Astrocyte (in vitro differentiated cells and primary cell): ENCODE data around the gene GAB1. TPM values are rescaled to one million over a fixed set of nuclear protein-coding genes. Genes with fewer than 3 reads are reported as not detected.

Experiments
- DNase-seq: peaks from one replicate; pipeline ENCODE4 v3.0.0-alpha.2; 2010; ENCODE audit warnings: low read depth
- FAIRE-seq: peaks from 2 replicates; lab custom pipeline; 2011; peaks lifted over from hg19 to GRCh38; lab: Jason Lieb, UNC
- H2AFZ ChIP-seq: 2 replicates; pipeline ENCODE4 v1.6.0; 2012; ENCODE audit warnings: low read depth, low read length, inconsistent platforms
- H3K27ac ChIP-seq: 2 replicates; pipeline ENCODE4 v1.5.1; 2011; ENCODE audit warnings: low read depth, low read length, inconsistent platforms
- H3K27me3 ChIP-seq: 2 replicates; pipeline ENCODE4 v1.6.0; 2011; ENCODE audit warnings: low read length, inconsistent platforms; ENCODE audit not compliant: insufficient read depth
- H3K36me3 ChIP-seq: 2 replicates; pipeline ENCODE4 v1.5.1; 2011; ENCODE audit warnings: low read length, inconsistent platforms; ENCODE audit not compliant: insufficient read depth
- H3K4me1 ChIP-seq: 2 replicates; pipeline ENCODE4 v1.5.1; 2011; ENCODE audit warnings: low read length, inconsistent platforms; ENCODE audit not compliant: insufficient read depth
- H3K4me2 ChIP-seq: 2 replicates; pipeline ENCODE4 v1.6.0; 2012; ENCODE audit warnings: low read length, inconsistent platforms
- H3K4me3 ChIP-seq: 2 replicates; pipeline ENCODE4 v1.5.1; 2011; ENCODE audit warnings: low read depth, mild to moderate bottlenecking, low read length, inconsistent platforms; ENCODE audit not compliant: insufficient read depth
- H3K79me2 ChIP-seq: 2 replicates; pipeline ENCODE4 v1.6.0; 2012; ENCODE audit warnings: mild to moderate bottlenecking, low read length, inconsistent platforms; ENCODE audit not compliant: insufficient read depth
- H3K9ac ChIP-seq: 2 replicates; pipeline ENCODE4 v1.6.0; 2012; ENCODE audit warnings: mild to moderate bottlenecking, low read length, inconsistent platforms
- H3K9me3 ChIP-seq: 2 replicates; pipeline ENCODE4 v1.5.1; 2012; ENCODE audit warnings: low read depth, mild to moderate bottlenecking, low read length, inconsistent platforms; ENCODE audit not compliant: insufficient read depth
- H4K20me1 ChIP-seq: 2 replicates; pipeline ENCODE4 v1.6.0; 2012; ENCODE audit warnings: low read length, inconsistent platforms; ENCODE audit not compliant: insufficient read depth
- H3K27ac Mint-ChIP-seq: one replicate; pipeline ENCODE4 v1.8.0; 2021; ENCODE audit warnings: mild to moderate bottlenecking, mixed read lengths; ENCODE audit not compliant: unreplicated experiment
- H3K27me3 Mint-ChIP-seq: one replicate; pipeline ENCODE4 v1.8.0; 2021; ENCODE audit warnings: low read depth, mixed read lengths; ENCODE audit not compliant: unreplicated experiment
- H3K36me3 Mint-ChIP-seq: one replicate; pipeline ENCODE4 v1.8.0; 2021; ENCODE audit warnings: low read depth, mixed read lengths; ENCODE audit not compliant: unreplicated experiment
- H3K4me1 Mint-ChIP-seq: one replicate; pipeline ENCODE4 v1.8.0; 2021; ENCODE audit warnings: low read depth, mixed read lengths; ENCODE audit not compliant: unreplicated experiment
- H3K4me3 Mint-ChIP-seq: one replicate; pipeline ENCODE4 v1.8.0; 2021; ENCODE audit warnings: mild to moderate bottlenecking, moderate library complexity, mixed read lengths; ENCODE audit not compliant: unreplicated experiment
- H3K9me3 Mint-ChIP-seq: one replicate; pipeline ENCODE4 v1.8.0; 2021; ENCODE audit warnings: mild to moderate bottlenecking, mixed read lengths; ENCODE audit not compliant: unreplicated experiment
- EZH2 ChIP-seq: IDR thresholded peaks from 2 replicates; pipeline ENCODE4 v1.6.1; 2012; ENCODE audit warnings: mild to moderate bottlenecking, low read length, inconsistent platforms; ENCODE audit not compliant: insufficient read depth
- total RNA-seq: library from RNA; stranded (reverse); gene quantifications from 2 replicates; pipeline ENCODE4 v1.2.1, GENCODE V29; 2021
- TF ChIP-seq, protein P1 (sequence below): IDR thresholded peaks from 2 replicates; pipeline ENCODE4 v1.5.1; 2011; ENCODE audit warnings: low read depth, mild to moderate bottlenecking, inconsistent platforms, low read length, moderate library complexity; ENCODE audit not compliant: insufficient read depth

The GAB1 gene
- total RNA-seq, 1 donor from 2014 or later = 12.4 TPM

DNA sequence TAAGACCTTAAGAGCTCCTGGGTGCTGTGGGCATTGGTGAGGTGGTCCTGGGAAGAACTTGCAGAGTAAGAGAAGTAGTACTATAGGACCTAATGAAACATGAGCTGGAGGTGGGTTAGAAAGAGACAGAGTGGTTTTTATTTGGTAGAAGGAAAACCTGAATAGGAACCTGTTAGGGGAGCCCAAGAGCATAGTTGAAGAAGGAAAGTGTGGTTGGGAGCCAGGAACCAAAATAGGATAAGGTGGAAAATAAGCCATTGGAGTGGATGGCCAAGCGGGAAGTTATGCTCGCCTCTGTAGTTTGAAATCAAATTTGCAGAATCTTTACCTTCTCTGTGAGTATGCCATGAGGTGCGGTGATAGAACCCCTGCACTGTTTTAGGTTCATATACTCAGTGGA is 26.7 kb downstream of the GAB1 start:
- Mint-ChIP-seq H3K9me3 (no peaks in the 10 kb centered on the region), H3K36me3 (no peaks in the 10 kb centered on the region), H3K27me3 (no peaks in the 10 kb centered on the region), H3K27ac (no peak overlapping the region), H3K4me1 (peaks cover 10% of the 10 kb centered on the region), H3K4me3 (no peak overlapping the region)
- Histone ChIP-seq H3K27ac (no peak overlapping the region), H3K4me1 (peaks cover 20% of the 10 kb centered on the region), H3K9ac (no peak overlapping the region), H3K4me3 (no peak overlapping the region), H3K4me2 (no peak overlapping the region), H3K36me3 (no peaks in the 10 kb centered on the region), H4K20me1 (peaks cover 4% of the 10 kb centered on the region), H3K79me2 (peaks cover 3% of the 10 kb centered on the region), H3K27me3 (no peaks in the 10 kb centered on the region), H2AFZ (no peak overlapping the region), H3K9me3 (no peaks in the 10 kb centered on the region)
- TF ChIP-seq EZH2 = no peak
- TF ChIP-seq, protein P1, sequence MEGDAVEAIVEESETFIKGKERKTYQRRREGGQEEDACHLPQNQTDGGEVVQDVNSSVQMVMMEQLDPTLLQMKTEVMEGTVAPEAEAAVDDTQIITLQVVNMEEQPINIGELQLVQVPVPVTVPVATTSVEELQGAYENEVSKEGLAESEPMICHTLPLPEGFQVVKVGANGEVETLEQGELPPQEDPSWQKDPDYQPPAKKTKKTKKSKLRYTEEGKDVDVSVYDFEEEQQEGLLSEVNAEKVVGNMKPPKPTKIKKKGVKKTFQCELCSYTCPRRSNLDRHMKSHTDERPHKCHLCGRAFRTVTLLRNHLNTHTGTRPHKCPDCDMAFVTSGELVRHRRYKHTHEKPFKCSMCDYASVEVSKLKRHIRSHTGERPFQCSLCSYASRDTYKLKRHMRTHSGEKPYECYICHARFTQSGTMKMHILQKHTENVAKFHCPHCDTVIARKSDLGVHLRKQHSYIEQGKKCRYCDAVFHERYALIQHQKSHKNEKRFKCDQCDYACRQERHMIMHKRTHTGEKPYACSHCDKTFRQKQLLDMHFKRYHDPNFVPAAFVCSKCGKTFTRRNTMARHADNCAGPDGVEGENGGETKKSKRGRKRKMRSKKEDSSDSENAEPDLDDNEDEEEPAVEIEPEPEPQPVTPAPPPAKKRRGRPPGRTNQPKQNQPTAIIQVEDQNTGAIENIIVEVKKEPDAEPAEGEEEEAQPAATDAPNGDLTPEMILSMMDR = no peak
- DNase-seq (no peak), FAIRE-seq (no peak)

DNA sequence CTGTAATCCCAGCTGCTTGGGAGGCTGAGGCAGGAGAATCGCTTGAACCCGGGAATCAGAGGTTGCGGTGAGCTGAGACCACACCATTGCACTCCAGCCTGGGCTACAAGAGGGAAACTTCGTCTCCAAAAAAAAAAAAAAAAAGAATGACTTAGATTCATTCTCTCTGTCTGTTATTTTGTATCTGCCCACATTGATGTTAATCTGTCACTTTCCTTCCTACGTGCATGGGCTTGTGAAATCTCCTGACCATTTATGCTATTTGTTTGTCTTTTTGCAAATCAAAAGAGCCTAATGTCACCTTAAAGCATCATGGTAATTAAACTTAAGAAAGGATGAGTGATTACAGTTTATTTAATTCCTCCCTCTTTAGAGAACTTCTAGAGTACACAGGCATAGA is 27.4 kb downstream of the GAB1 start:
- TF ChIP-seq EZH2 = no peak
- TF ChIP-seq, protein P1 = no peak
- Histone ChIP-seq H3K9ac (no peak overlapping the region), H3K27ac (no peak overlapping the region), H3K4me3 (no peak overlapping the region), H3K79me2 (peaks cover 3% of the 10 kb centered on the region), H3K36me3 (no peaks in the 10 kb centered on the region), H4K20me1 (peaks cover 4% of the 10 kb centered on the region), H3K4me2 (no peak overlapping the region), H3K4me1 (peaks cover 15% of the 10 kb centered on the region), H3K9me3 (no peaks in the 10 kb centered on the region), H2AFZ (no peak overlapping the region), H3K27me3 (no peaks in the 10 kb centered on the region)
- Mint-ChIP-seq H3K27me3 (no peaks in the 10 kb centered on the region), H3K36me3 (no peaks in the 10 kb centered on the region), H3K4me1 (peaks cover 10% of the 10 kb centered on the region), H3K27ac (no peak overlapping the region), H3K4me3 (no peak overlapping the region), H3K9me3 (no peaks in the 10 kb centered on the region)
- no peak for DNase-seq
- no peak for FAIRE-seq

DNA sequence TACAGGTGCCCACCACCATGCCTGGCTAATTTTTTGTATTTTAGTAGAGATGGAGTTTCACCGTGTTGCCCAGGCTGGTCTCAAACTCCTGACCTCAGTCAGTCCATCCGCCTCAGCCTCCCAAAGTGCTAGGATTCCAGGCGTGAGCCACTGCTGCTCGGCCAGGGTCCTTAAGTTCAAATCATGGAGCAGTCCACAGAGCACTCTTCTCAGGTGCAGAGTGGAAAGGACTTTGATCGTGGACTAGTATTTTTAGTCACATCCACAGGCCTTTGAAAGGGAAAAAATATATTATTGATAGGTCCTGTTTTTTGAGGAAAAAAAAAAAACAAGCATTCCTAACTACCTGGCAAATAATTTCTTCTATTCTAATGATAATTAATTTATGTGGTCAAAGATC is 31.2 kb downstream of the GAB1 start:
- Histone ChIP-seq H3K4me3 (no peak overlapping the region), H3K79me2 (peaks cover 4% of the 10 kb centered on the region), H3K27ac (no peak overlapping the region), H3K9me3 (no peaks in the 10 kb centered on the region), H2AFZ (no peak overlapping the region), H3K4me1 (no peaks in the 10 kb centered on the region), H3K36me3 (no peaks in the 10 kb centered on the region), H4K20me1 (peaks cover 4% of the 10 kb centered on the region), H3K27me3 (no peaks in the 10 kb centered on the region), H3K9ac (no peak overlapping the region), H3K4me2 (no peak overlapping the region)
- FAIRE-seq (no peak), DNase-seq (no peak)
- Mint-ChIP-seq H3K36me3 (peaks cover 2% of the 10 kb centered on the region), H3K9me3 (no peaks in the 10 kb centered on the region), H3K4me1 (peaks cover 3% of the 10 kb centered on the region), H3K27ac (no peak overlapping the region), H3K27me3 (no peaks in the 10 kb centered on the region), H3K4me3 (no peak overlapping the region)
- TF ChIP-seq EZH2 = no peak
- TF ChIP-seq, protein P1 = no peak
